Astrocyte (in vitro differentiated cells and primary cell): ENCODE data around the gene CH25H. TPM values are rescaled to one million over a fixed set of nuclear protein-coding genes. Genes with fewer than 3 reads are reported as not detected.

Source experiments
- DNase-seq: peaks from one replicate; pipeline ENCODE4 v3.0.0-alpha.2; 2010; ENCODE audit warnings: low read depth
- FAIRE-seq: peaks from 2 replicates; lab custom pipeline; 2011; peaks lifted over from hg19 to GRCh38; lab: Jason Lieb, UNC
- H2AFZ ChIP-seq: 2 replicates; pipeline ENCODE4 v1.6.0; 2012; ENCODE audit warnings: low read depth, low read length, inconsistent platforms
- H3K27ac ChIP-seq: 2 replicates; pipeline ENCODE4 v1.5.1; 2011; ENCODE audit warnings: low read depth, low read length, inconsistent platforms
- H3K27me3 ChIP-seq: 2 replicates; pipeline ENCODE4 v1.6.0; 2011; ENCODE audit warnings: low read length, inconsistent platforms; ENCODE audit not compliant: insufficient read depth
- H3K36me3 ChIP-seq: 2 replicates; pipeline ENCODE4 v1.5.1; 2011; ENCODE audit warnings: low read length, inconsistent platforms; ENCODE audit not compliant: insufficient read depth
- H3K4me1 ChIP-seq: 2 replicates; pipeline ENCODE4 v1.5.1; 2011; ENCODE audit warnings: low read length, inconsistent platforms; ENCODE audit not compliant: insufficient read depth
- H3K4me2 ChIP-seq: 2 replicates; pipeline ENCODE4 v1.6.0; 2012; ENCODE audit warnings: low read length, inconsistent platforms
- H3K4me3 ChIP-seq: 2 replicates; pipeline ENCODE4 v1.5.1; 2011; ENCODE audit warnings: low read depth, mild to moderate bottlenecking, low read length, inconsistent platforms; ENCODE audit not compliant: insufficient read depth
- H3K79me2 ChIP-seq: 2 replicates; pipeline ENCODE4 v1.6.0; 2012; ENCODE audit warnings: mild to moderate bottlenecking, low read length, inconsistent platforms; ENCODE audit not compliant: insufficient read depth
- H3K9ac ChIP-seq: 2 replicates; pipeline ENCODE4 v1.6.0; 2012; ENCODE audit warnings: mild to moderate bottlenecking, low read length, inconsistent platforms
- H3K9me3 ChIP-seq: 2 replicates; pipeline ENCODE4 v1.5.1; 2012; ENCODE audit warnings: low read depth, mild to moderate bottlenecking, low read length, inconsistent platforms; ENCODE audit not compliant: insufficient read depth
- H4K20me1 ChIP-seq: 2 replicates; pipeline ENCODE4 v1.6.0; 2012; ENCODE audit warnings: low read length, inconsistent platforms; ENCODE audit not compliant: insufficient read depth
- H3K27ac Mint-ChIP-seq: one replicate; pipeline ENCODE4 v1.8.0; 2021; ENCODE audit warnings: mild to moderate bottlenecking, mixed read lengths; ENCODE audit not compliant: unreplicated experiment
- H3K27me3 Mint-ChIP-seq: one replicate; pipeline ENCODE4 v1.8.0; 2021; ENCODE audit warnings: low read depth, mixed read lengths; ENCODE audit not compliant: unreplicated experiment
- H3K36me3 Mint-ChIP-seq: one replicate; pipeline ENCODE4 v1.8.0; 2021; ENCODE audit warnings: low read depth, mixed read lengths; ENCODE audit not compliant: unreplicated experiment
- H3K4me1 Mint-ChIP-seq: one replicate; pipeline ENCODE4 v1.8.0; 2021; ENCODE audit warnings: low read depth, mixed read lengths; ENCODE audit not compliant: unreplicated experiment
- H3K4me3 Mint-ChIP-seq: one replicate; pipeline ENCODE4 v1.8.0; 2021; ENCODE audit warnings: mild to moderate bottlenecking, moderate library complexity, mixed read lengths; ENCODE audit not compliant: unreplicated experiment
- H3K9me3 Mint-ChIP-seq: one replicate; pipeline ENCODE4 v1.8.0; 2021; ENCODE audit warnings: mild to moderate bottlenecking, mixed read lengths; ENCODE audit not compliant: unreplicated experiment
- CTCF ChIP-seq: IDR thresholded peaks from 2 replicates; pipeline ENCODE4 v1.5.1; 2011; ENCODE audit warnings: low read depth, mild to moderate bottlenecking, inconsistent platforms, low read length, moderate library complexity; ENCODE audit not compliant: insufficient read depth
- EZH2 ChIP-seq: IDR thresholded peaks from 2 replicates; pipeline ENCODE4 v1.6.1; 2012; ENCODE audit warnings: mild to moderate bottlenecking, low read length, inconsistent platforms; ENCODE audit not compliant: insufficient read depth
- total RNA-seq: library from RNA; stranded (reverse); gene quantifications from 2 replicates; pipeline ENCODE4 v1.2.1, GENCODE V29; 2021

CH25H gene
- total RNA-seq, 1 donor from 2014 or later: 0.34 TPM

GRCh38 chr10:89241486-89242344 lies 34.6 kb upstream of the CH25H start:
- no peak for DNase-seq
- H3K27me3 ChIP-seq: no peaks in the 10 kb centered on the region
- no peak overlapping the region for H3K4me3 ChIP-seq
- H3K9me3 ChIP-seq: no peaks in the 10 kb centered on the region
- no peak overlapping the region for H3K4me3 Mint-ChIP-seq
- H3K27ac ChIP-seq: no peak overlapping the region
- no peak overlapping the region for H3K9ac ChIP-seq
- no peak overlapping the region for H2AFZ ChIP-seq
- peaks cover 3% of the 10 kb centered on the region for H3K36me3 ChIP-seq
- H3K9me3 Mint-ChIP-seq: no peaks in the 10 kb centered on the region
- H3K79me2 ChIP-seq: no peaks in the 10 kb centered on the region
- H3K4me1 ChIP-seq: no peaks in the 10 kb centered on the region
- FAIRE-seq: no peak
- H3K27ac Mint-ChIP-seq: peak overlapping the region; percentile 20
- H3K4me1 Mint-ChIP-seq: peaks cover 12% of the 10 kb centered on the region
- H3K36me3 Mint-ChIP-seq: peaks cover 8% of the 10 kb centered on the region
- no peaks in the 10 kb centered on the region for H4K20me1 ChIP-seq
- no peaks in the 10 kb centered on the region for H3K27me3 Mint-ChIP-seq
- H3K4me2 ChIP-seq: no peak overlapping the region
- TF ChIP-seq EZH2 (no peak), CTCF (no peak)

- H3K27me3 ChIP-seq: no peaks in the 10 kb centered on the region
Measured at GRCh38 chr10:89241026-89241425, 33.9 kb upstream of the CH25H start.

More at GRCh38 chr10:89241026-89241425, 33.9 kb upstream of the CH25H start:
- Histone ChIP-seq H3K4me2 (no peak overlapping the region), H3K36me3 (peaks cover 3% of the 10 kb centered on the region), H4K20me1 (no peaks in the 10 kb centered on the region), H3K9me3 (no peaks in the 10 kb centered on the region), H3K4me3 (no peak overlapping the region), H3K27ac (no peak overlapping the region), H3K79me2 (no peaks in the 10 kb centered on the region), H3K4me1 (no peaks in the 10 kb centered on the region), H3K9ac (no peak overlapping the region), H2AFZ (no peak overlapping the region)
- H3K4me1 Mint-ChIP-seq: peaks cover 12% of the 10 kb centered on the region
- TF ChIP-seq EZH2 (no peak), CTCF (no peak)
- H3K27ac Mint-ChIP-seq: no peak overlapping the region
- no peak overlapping the region for H3K4me3 Mint-ChIP-seq
- DNase-seq (no peak), FAIRE-seq (no peak)
- H3K9me3 Mint-ChIP-seq: no peaks in the 10 kb centered on the region
- H3K36me3 Mint-ChIP-seq: peaks cover 8% of the 10 kb centered on the region
- H3K27me3 Mint-ChIP-seq: no peaks in the 10 kb centered on the region
